GM12892 (cell line): ENCODE measurements around the gene IRAG1.

Source experiments
- POLR2A ChIP-seq: IDR thresholded peaks from 2 replicates; pipeline ENCODE4 v1.6.1; 2011; ENCODE audit warnings: low read depth, low read length, control low read depth
- POLR2AphosphoS5 ChIP-seq: IDR thresholded peaks from 2 replicates; pipeline ENCODE4 v1.6.1; 2011; ENCODE audit warnings: low read depth, low read length, control low read depth
- TAF1 ChIP-seq: IDR thresholded peaks from 2 replicates; pipeline ENCODE4 v1.6.1; 2011; ENCODE audit warnings: low read depth, mild to moderate bottlenecking, control low read depth, low read length, borderline replicate concordance

- TF ChIP-seq POLR2AphosphoS5 (no peak), POLR2A (no peak), TAF1 (no peak)
These were observed 29.1 kb downstream of the IRAG1 start for GRCh38 chr11:10664496-10664895.
